Measurements from ENCODE around the gene RAB3A. TPM values are rescaled to one million over a fixed set of nuclear protein-coding genes. Genes with fewer than 3 reads are reported as not detected.

RAB3A gene
- total and polyA plus RNA-seq, 9 of the 15 experiments (the other 6 are each of a cell fraction or from before 2014, with no cell fraction given): 0.17 to 5.1 (median 0.90) TPM; not detected in 1

DNA sequence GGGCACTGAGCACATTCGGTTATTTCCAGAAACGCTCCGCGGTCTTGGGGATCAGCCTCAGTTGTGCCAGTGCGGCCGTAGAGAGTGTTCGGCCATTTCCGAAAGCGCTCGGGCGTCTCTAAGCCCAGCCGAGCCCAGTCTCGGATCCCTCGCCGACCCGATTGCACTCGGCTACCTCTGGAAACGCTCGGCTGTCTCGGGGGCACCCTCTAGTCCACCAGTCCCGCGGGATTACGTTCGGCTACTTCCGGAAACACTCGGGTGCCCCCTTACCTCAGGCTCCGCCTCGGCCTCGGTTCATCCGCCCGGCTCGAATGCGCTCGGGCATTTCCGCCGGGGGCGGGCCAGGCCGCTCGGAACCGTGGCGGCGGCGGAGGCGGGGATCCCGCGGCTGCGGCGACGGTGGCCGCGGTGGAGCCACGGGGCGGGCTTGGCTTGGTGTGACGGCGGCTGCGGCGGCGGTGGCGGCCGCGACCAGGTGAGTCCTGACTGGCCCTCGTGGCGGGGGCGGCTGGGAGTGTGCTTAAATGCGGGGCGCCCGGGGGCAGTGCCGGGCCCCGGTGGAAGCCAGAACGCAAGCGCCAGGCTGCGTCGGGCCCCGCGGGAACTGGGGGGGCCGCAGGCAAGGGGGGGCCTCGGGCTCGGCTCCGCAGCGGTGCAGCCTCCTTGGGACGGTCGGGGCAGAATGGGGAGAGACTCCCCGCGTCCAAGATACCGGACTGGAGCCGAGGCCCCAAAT is 50.9 kb downstream of the RAB3A start, which contains the start of gene PIK3R2 (continued):
- TF ChIP-seq ZNF740 (CRISPR knock-in tag; IDR thresholded peaks at IDR 0.05): peak; percentile 82; the same call in 1 of the 2 replicates
- peak in 1 of 2 experiments; percentile 64; a peak in 2 of 4 replicates for TF ChIP-seq ZNF740 (tag; IDR thresholded peaks at IDR 0.05)
- TF ChIP-seq ZNF830 (CRISPR knock-in tag; IDR thresholded peaks at IDR 0.05): 0 out of 2 replicates have a peak, but pooled peaks have one; percentile 47
- TF ChIP-seq VEZF1 (CRISPR knock-in tag; IDR thresholded peaks at IDR 0.05): peak; percentile 97
- no peak for TF ChIP-seq ZNF24 (IDR thresholded peaks at IDR 0.05)
- no peak for TF ChIP-seq MLX (CRISPR knock-in tag; conservative IDR thresholded peaks at IDR 0.05)
- TF ChIP-seq RCOR1 (IDR thresholded peaks at IDR 0.05; ENCODE audit: borderline replicate concordance in 1 of 2, low read depth in 2 of 2, low read length in 2 of 2): no peak
- TF ChIP-seq, protein P1, sequence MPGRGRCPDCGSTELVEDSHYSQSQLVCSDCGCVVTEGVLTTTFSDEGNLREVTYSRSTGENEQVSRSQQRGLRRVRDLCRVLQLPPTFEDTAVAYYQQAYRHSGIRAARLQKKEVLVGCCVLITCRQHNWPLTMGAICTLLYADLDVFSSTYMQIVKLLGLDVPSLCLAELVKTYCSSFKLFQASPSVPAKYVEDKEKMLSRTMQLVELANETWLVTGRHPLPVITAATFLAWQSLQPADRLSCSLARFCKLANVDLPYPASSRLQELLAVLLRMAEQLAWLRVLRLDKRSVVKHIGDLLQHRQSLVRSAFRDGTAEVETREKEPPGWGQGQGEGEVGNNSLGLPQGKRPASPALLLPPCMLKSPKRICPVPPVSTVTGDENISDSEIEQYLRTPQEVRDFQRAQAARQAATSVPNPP (IDR thresholded peaks at IDR 0.05; ENCODE audit: borderline replicate concordance, insufficient read depth, insufficient read length): no peak
- TF ChIP-seq RBM34 (IDR thresholded peaks at IDR 0.05; ENCODE audit: borderline replicate concordance, insufficient read depth, low read length): no peak
- TF ChIP-seq ZKSCAN8 (CRISPR knock-in tag; IDR thresholded peaks at IDR 0.05): no peak
- 0 out of 2 replicates have a peak, but pooled peaks have one; percentile 64 for TF ChIP-seq ATF7 (IDR thresholded peaks at IDR 0.05)
- no peak for TF ChIP-seq ZNF124 (CRISPR knock-in tag; IDR thresholded peaks at IDR 0.05)
- no peak for TF ChIP-seq HNRNPUL1 (IDR thresholded peaks at IDR 0.05; ENCODE audit: low read length)
- TF ChIP-seq SAP30 (IDR thresholded peaks at IDR 0.05; ENCODE audit: borderline replicate concordance, insufficient read depth, low read depth, low read length, poor library complexity, severe bottlenecking): peak; percentile 24
- TF ChIP-seq ZNF444 (CRISPR knock-in tag; IDR thresholded peaks at IDR 0.05): no peak
- no peak for TF ChIP-seq MITF (IDR thresholded peaks at IDR 0.05)
- TF ChIP-seq, protein P2, sequence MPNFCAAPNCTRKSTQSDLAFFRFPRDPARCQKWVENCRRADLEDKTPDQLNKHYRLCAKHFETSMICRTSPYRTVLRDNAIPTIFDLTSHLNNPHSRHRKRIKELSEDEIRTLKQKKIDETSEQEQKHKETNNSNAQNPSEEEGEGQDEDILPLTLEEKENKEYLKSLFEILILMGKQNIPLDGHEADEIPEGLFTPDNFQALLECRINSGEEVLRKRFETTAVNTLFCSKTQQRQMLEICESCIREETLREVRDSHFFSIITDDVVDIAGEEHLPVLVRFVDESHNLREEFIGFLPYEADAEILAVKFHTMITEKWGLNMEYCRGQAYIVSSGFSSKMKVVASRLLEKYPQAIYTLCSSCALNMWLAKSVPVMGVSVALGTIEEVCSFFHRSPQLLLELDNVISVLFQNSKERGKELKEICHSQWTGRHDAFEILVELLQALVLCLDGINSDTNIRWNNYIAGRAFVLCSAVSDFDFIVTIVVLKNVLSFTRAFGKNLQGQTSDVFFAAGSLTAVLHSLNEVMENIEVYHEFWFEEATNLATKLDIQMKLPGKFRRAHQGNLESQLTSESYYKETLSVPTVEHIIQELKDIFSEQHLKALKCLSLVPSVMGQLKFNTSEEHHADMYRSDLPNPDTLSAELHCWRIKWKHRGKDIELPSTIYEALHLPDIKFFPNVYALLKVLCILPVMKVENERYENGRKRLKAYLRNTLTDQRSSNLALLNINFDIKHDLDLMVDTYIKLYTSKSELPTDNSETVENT (CRISPR knock-in tag; IDR thresholded peaks at IDR 0.05): peak; percentile 45; the same call in 1 of the 2 replicates
- TF ChIP-seq PHB (CRISPR knock-in tag; IDR thresholded peaks at IDR 0.05): no peak
- no peak for TF ChIP-seq RHOXF2B (CRISPR knock-in tag; conservative IDR thresholded peaks at IDR 0.05)
